SK-N-SH treated with all-trans-retinoic acid at 6 μM for 48 hours (cell line): ENCODE results near the gene WDR55.
"Not testable (repeated sequence)": the region's sequence is repeated elsewhere in the genome, so short reads cannot be mapped to it uniquely, and the experiment has no call there.

ENCODE experiments used
- ATAC-seq: fragments of 200-7000 bp; cut with Tn5 transposase; 3 replicates; pipeline ENCODE4 v1.9.1; 2020; ENCODE audit warnings: mild to moderate bottlenecking, moderate library complexity
- CREB5 ChIP-seq: fragments of 250-450 bp; sonication (Bioruptor Pico); IDR thresholded peaks from 2 replicates; pipeline ENCODE4 v1.5.1; 2020; ENCODE audit warnings: low read depth, mild to moderate bottlenecking, moderate library complexity
- CSDC2 ChIP-seq: fragments of 250-450 bp; sonication (Bioruptor Pico); IDR thresholded peaks from 2 replicates; pipeline ENCODE4 v1.5.0; 2020; ENCODE audit warnings: mild to moderate bottlenecking, moderate library complexity
- ESRRG ChIP-seq: fragments of 250-450 bp; sonication (Bioruptor Pico); IDR thresholded peaks from 2 replicates; pipeline ENCODE4 v1.6.1; 2021; ENCODE audit warnings: mild to moderate bottlenecking
- GLIS3 ChIP-seq: fragments of 250-450 bp; sonication (Bioruptor Pico); IDR thresholded peaks from 2 replicates; pipeline ENCODE4 v1.5.0; 2020; ENCODE audit warnings: mild to moderate bottlenecking, moderate library complexity
- ISL1 ChIP-seq: fragments of 250-450 bp; sonication (Bioruptor Pico); IDR thresholded peaks from 2 replicates; pipeline ENCODE4 v2.1.2; 2022; ENCODE audit warnings: mild to moderate bottlenecking, moderate library complexity
- OSR1 ChIP-seq: fragments of 250-450 bp; sonication (Bioruptor Pico); IDR thresholded peaks from 2 replicates; pipeline ENCODE4 v1.8.0; 2022; ENCODE audit warnings: moderate library complexity, mild to moderate bottlenecking, inconsistent platforms
- PATZ1 ChIP-seq: fragments of 250-450 bp; sonication (Bioruptor Pico); IDR thresholded peaks from 2 replicates; pipeline ENCODE4 v1.8.0; 2020; ENCODE audit warnings: mild to moderate bottlenecking, moderate library complexity, borderline replicate concordance
- PPARA ChIP-seq: fragments of 250-450 bp; sonication (Bioruptor Pico); IDR thresholded peaks from 2 replicates; pipeline ENCODE4 v1.5.0; 2020; ENCODE audit warnings: mild to moderate bottlenecking, borderline replicate concordance
- RARB ChIP-seq: fragments of 250-450 bp; sonication (Bioruptor Pico); IDR thresholded peaks from 2 replicates; pipeline ENCODE4 v1.8.0; 2021; ENCODE audit warnings: mild to moderate bottlenecking, moderate library complexity
- SNAI2 ChIP-seq: fragments of 250-450 bp; sonication (Bioruptor Pico); IDR thresholded peaks from 2 replicates; pipeline ENCODE4 v1.5.0; 2020; ENCODE audit warnings: mild to moderate bottlenecking, moderate library complexity
- TCF4 ChIP-seq: fragments of 250-450 bp; sonication (Bioruptor Pico); IDR thresholded peaks from 2 replicates; pipeline ENCODE4 v1.8.0; 2021; ENCODE audit warnings: mild to moderate bottlenecking, moderate library complexity, borderline replicate concordance
- TOX ChIP-seq: fragments of 250-450 bp; sonication (Bioruptor Pico); IDR thresholded peaks from 2 replicates; pipeline ENCODE4 v1.8.0; 2021; ENCODE audit warnings: mild to moderate bottlenecking, moderate library complexity, borderline replicate concordance
- TSHZ2 ChIP-seq: fragments of 250-450 bp; sonication (Bioruptor Pico); IDR thresholded peaks from 2 replicates; pipeline ENCODE4 v1.5.0; 2020; ENCODE audit warnings: mild to moderate bottlenecking, moderate library complexity
- ZC3H10 ChIP-seq: fragments of 250-450 bp; sonication (Bioruptor Pico); IDR thresholded peaks from 2 replicates; pipeline ENCODE4 v1.5.1; 2021; ENCODE audit warnings: mild to moderate bottlenecking, moderate library complexity
- ZFP3 ChIP-seq: fragments of 250-450 bp; sonication (Bioruptor Pico); IDR thresholded peaks from 2 replicates; pipeline ENCODE4 v1.5.0; 2020; ENCODE audit warnings: mild to moderate bottlenecking, moderate library complexity
- ZFP30 ChIP-seq: fragments of 450-650 bp; formaldehyde crosslinking; IDR thresholded peaks from 2 replicates; pipeline ENCODE4 v1.5.0; 2022; ENCODE audit warnings: mild to moderate bottlenecking, moderate library complexity
- ZNF565 ChIP-seq: fragments of 450-650 bp; formaldehyde crosslinking; conservative IDR thresholded peaks from 2 replicates; pipeline ENCODE4 v1.5.0; 2020; ENCODE audit warnings: low read depth, mild to moderate bottlenecking, moderate library complexity
- ZNF70 ChIP-seq: fragments of 450-650 bp; formaldehyde crosslinking; IDR thresholded peaks from 2 replicates; pipeline ENCODE4 v1.5.0; 2020; ENCODE audit warnings: mild to moderate bottlenecking, moderate library complexity
- ZNF8 ChIP-seq: fragments of 450-650 bp; formaldehyde crosslinking; IDR thresholded peaks from 2 replicates; pipeline ENCODE4 v1.5.0; 2020; ENCODE audit warnings: mild to moderate bottlenecking, moderate library complexity
- TF ChIP-seq, protein P1 (sequence below): fragments of 250-450 bp; sonication (Bioruptor Pico); IDR thresholded peaks from 2 replicates; pipeline ENCODE4 v1.5.1; 2021; ENCODE audit warnings: mild to moderate bottlenecking, moderate library complexity
- TF ChIP-seq, protein P2 (sequence below): fragments of 250-450 bp; sonication (Bioruptor Pico); IDR thresholded peaks from 2 replicates; pipeline ENCODE4 v1.8.0; 2021; ENCODE audit warnings: low read depth, mild to moderate bottlenecking, moderate library complexity, borderline replicate concordance

WDR55 gene

DNA sequence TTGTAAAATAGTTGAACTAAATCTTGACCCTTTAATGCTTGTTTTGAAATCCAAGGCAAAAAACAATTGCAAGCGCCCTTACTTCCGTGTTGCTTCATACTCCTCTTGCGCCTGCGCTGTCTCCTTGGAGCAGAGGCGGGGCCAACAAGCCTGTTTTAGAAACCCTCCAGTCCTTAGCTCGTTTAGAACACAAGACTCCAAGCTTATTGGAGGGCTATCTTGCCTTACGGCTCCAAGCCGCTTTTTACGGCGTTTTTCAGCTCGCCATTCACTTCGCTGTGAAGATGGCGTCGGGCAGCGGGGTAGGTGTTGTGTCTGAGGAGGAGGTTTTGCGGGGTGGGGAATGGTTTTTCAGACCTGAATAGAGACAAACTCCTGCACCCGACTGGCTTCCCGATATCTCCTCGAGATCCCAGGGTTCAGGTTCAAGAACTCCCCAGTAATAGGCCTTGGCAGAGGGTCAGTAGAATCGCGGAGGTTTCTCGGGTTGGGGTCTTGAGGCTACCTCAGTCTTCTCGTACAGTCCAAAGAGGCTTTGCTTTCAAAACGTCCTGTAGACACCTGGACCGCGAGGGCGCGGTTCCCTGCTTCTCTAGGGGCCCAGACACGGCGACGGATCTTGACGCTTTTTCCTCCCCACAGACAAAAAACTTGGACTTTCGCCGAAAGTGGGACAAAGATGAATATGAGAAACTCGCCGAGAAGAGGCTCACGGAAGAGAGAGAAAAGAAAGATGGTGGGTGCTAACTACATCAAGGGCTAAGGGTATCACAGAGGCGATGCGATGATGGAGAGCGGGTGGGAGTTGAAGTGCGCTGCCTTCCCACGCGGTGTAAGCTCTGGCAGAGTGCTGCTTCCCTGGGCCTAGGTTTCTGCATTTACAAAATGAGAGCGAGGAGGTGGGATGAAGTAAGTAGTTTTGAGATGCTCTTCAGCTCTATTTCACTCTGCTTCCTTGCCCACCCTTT is 35.8 kb downstream of the WDR55 start, which contains the start of gene ZMAT2:
Gene ZMAT2, plus strand, starts transcription at position 271 of the 968 bp plus-strand sequence. Its CDS starts 14 bp downstream, at position 285.
- TF ChIP-seq ZC3H10 (CRISPR knock-in tag) (no peak), RARB (CRISPR knock-in tag) (no peak), ESRRG (CRISPR knock-in tag) (no peak), OSR1 (CRISPR knock-in tag) (no peak), SNAI2 (CRISPR knock-in tag) (no peak), TOX (CRISPR knock-in tag) (no peak), CREB5 (CRISPR knock-in tag) (no peak), PATZ1 (no peak), PPARA (CRISPR knock-in tag) (no peak), CSDC2 (CRISPR knock-in tag) (no peak), ZFP3 (CRISPR knock-in tag) (no peak), TSHZ2 (CRISPR knock-in tag) (no peak), ISL1 (CRISPR knock-in tag) (no peak), ZFP30 (CRISPR knock-in tag) (no peak), GLIS3 (CRISPR knock-in tag) (no peak), ZNF565 (CRISPR knock-in tag) (no peak), ZNF70 (no peak)
- TF ChIP-seq, protein P1, sequence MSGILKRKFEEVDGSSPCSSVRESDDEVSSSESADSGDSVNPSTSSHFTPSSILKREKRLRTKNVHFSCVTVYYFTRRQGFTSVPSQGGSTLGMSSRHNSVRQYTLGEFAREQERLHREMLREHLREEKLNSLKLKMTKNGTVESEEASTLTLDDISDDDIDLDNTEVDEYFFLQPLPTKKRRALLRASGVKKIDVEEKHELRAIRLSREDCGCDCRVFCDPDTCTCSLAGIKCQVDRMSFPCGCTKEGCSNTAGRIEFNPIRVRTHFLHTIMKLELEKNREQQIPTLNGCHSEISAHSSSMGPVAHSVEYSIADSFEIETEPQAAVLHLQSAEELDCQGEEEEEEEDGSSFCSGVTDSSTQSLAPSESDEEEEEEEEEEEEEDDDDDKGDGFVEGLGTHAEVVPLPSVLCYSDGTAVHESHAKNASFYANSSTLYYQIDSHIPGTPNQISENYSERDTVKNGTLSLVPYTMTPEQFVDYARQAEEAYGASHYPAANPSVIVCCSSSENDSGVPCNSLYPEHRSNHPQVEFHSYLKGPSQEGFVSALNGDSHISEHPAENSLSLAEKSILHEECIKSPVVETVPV, result no peak
- peak; percentile 98 for ATAC-seq

DNA sequence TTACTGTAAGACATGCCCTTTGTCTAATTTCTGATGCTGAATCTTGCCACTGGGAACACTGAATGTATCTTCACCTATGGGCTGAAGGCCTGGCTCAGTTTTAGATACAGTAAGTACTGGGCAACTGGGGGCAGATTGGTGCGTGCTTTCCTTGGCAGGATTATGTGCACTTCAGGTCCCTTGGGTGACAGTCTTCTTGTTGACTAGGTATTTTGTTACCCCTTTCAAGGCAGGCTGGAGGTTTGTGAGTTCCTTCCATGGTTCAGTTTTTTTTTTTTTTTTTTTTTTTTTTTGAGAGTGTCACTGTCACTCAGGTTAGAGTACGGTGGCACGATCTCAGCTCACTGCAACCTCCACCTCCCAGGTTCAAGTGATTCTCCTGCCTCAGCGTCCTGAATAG is 43.1 kb downstream of the WDR55 start:
- TF ChIP-seq GLIS3 (CRISPR knock-in tag), result no peak
- no peak for TF ChIP-seq PPARA (CRISPR knock-in tag)
- no peak for TF ChIP-seq OSR1 (CRISPR knock-in tag)

DNA sequence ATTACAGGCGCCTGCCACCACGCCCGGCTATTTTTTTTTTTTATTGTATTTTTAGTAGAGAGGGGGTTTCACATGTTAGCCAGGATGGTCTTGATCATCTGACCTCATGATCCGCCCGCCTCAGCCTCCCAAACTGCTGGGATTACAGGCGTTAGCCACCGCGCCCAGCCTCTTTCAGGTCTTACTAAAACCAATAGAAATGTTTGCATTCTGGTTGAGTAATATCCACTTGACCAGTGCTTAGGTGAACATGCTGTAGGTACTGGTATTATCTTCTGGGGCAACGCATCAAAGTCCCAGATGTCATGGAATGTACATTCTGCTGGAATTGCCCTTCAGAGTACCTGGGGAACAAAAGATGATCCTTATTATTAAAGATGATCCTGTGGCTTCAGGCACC is 44.1 kb downstream of the WDR55 start:
- not testable (repeated sequence) for ATAC-seq

More for the DNA sequence above, 43.1 kb downstream of the WDR55 start:
- no peak for ATAC-seq

DNA sequence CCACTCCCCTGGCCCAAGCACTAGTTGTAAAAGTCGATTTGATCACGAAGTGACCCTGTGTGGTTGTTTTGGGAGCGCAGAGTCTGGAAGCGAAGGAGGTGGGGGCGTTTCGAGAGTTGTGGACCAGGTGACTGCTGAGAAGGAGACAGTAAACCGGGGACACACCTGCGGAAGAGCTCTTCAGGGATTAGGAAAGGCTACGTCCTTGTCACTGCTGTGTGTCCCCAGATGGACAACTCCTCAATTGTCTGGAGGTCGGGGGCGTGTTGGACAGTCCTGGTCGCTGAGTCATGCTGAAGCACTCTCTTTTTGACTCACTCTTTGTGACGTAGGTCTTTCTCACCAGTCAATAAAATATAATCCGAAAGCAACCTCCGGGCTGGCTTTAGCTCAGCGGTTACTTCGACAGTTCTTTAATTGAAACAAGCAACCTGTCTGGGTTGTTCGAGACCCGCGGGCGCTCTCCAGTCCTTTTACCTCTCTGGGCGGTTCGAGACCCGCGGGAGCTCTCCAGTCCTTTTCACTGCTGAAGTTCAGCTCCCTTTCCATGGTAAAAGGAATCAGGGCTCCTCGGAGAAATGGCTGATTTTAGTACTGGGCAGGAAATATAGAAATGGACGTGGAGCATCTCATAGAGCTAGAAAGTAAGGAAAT is 46.3 kb downstream of the WDR55 start:
- peak; percentile 95 for ATAC-seq
- TF ChIP-seq ZNF8 (CRISPR knock-in tag) (no peak), ZNF70 (no peak), TCF4 (no peak), ZFP3 (CRISPR knock-in tag) (0 out of 2 replicates have a peak, but pooled peaks have one; percentile 41), TSHZ2 (CRISPR knock-in tag) (no peak), GLIS3 (CRISPR knock-in tag) (no peak), ISL1 (CRISPR knock-in tag) (no peak)
- TF ChIP-seq, protein P2, sequence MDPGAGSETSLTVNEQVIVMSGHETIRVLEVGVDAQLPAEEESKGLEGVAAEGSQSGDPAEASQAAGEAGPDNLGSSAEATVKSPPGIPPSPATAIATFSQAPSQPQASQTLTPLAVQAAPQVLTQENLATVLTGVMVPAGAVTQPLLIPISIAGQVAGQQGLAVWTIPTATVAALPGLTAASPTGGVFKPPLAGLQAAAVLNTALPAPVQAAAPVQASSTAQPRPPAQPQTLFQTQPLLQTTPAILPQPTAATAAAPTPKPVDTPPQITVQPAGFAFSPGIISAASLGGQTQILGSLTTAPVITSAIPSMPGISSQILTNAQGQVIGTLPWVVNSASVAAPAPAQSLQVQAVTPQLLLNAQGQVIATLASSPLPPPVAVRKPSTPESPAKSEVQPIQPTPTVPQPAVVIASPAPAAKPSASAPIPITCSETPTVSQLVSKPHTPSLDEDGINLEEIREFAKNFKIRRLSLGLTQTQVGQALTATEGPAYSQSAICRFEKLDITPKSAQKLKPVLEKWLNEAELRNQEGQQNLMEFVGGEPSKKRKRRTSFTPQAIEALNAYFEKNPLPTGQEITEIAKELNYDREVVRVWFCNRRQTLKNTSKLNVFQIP, result no peak
